C4-2B (cell line): ENCODE data around the gene ARID2.

Experiments
- CTCF ChIP-seq: fragments of 450-650 bp; conservative IDR thresholded peaks from 2 replicates; pipeline ENCODE4 v1.5.1; 2017; ENCODE audit warnings: mild to moderate bottlenecking
- ZFX ChIP-seq: fragments of 450-650 bp; IDR thresholded peaks from 2 replicates; pipeline ENCODE4 v1.6.1; 2017

- TF ChIP-seq CTCF: no peak
- TF ChIP-seq ZFX: no peak
These were observed 48.0 kb upstream of the ARID2 start for GRCh38 chr12:45681465-45681864.
